Naive thymus-derived CD4-positive, alpha-beta T cell (primary cell): ENCODE results near the gene F7. TPM values are rescaled to one million over a fixed set of nuclear protein-coding genes. Genes with fewer than 3 reads are reported as not detected.

Source experiments
- ATAC-seq: fragments of 150-1000 bp; cut with Tn5 transposase; 2 replicates; pipeline ENCODE4 v1.10.0; 2021; ENCODE audit warnings: mild to moderate bottlenecking, moderate library complexity
- CTCF ChIA-PET: fragments of 350-600 bp; sonication (Branson Sonifier 250); formaldehyde crosslinking; loops from one replicate; lab custom pipeline; 2021; ENCODE audit warnings: antibody characterized with exemption; lab: Charles Lee
- POLR2A ChIA-PET: fragments of 350-600 bp; sonication (Branson Sonifier 250); formaldehyde crosslinking; loops from one replicate; lab custom pipeline; 2021; ENCODE audit warnings: antibody characterized with exemption, inconsistent platforms; lab: Charles Lee
- DNase-seq, 9 donors: peaks; one replicate each; pipeline versions ENCODE4 v3.0.0 to v3.0.0-alpha.2; 2020 to 2022; ENCODE audit warnings: mixed read lengths in 1 of 9
- H3K27ac ChIP-seq: one replicate; pipeline ENCODE4 v1.7.0; 2013; ENCODE audit warnings: mild to moderate bottlenecking, low read depth, low read length, moderate library complexity
- H3K27me3 ChIP-seq, 2 donors: one replicate each; pipeline ENCODE4 v1.7.0; 2013; ENCODE audit warnings: low read length in 2 of 2, mild to moderate bottlenecking in 2 of 2, moderate library complexity in 2 of 2; ENCODE audit not compliant: control insufficient read depth in 2 of 2, insufficient read depth in 2 of 2
- H3K36me3 ChIP-seq, 3 experiments: 1 replicate in 2 of 3; 2 replicates in 1 of 3; pipeline ENCODE4 v1.7.0; 2013; ENCODE audit warnings: low read length in 3 of 3, mild to moderate bottlenecking in 3 of 3, moderate library complexity in 1 of 3; ENCODE audit not compliant: insufficient read depth in 3 of 3, control insufficient read depth in 2 of 3
- H3K4me1 ChIP-seq, 2 donors: one replicate each; pipeline ENCODE4 v1.7.0; 2013; ENCODE audit warnings: low read length in 2 of 2, mild to moderate bottlenecking in 2 of 2, moderate library complexity in 1 of 2; ENCODE audit not compliant: control insufficient read depth in 2 of 2, insufficient read depth in 2 of 2
- H3K4me3 ChIP-seq: 2 replicates; pipeline ENCODE4 v1.7.0; 2013; ENCODE audit warnings: mild to moderate bottlenecking, low read length
- H3K9me3 ChIP-seq, 3 experiments: 1 replicate in 2 of 3; 2 replicates in 1 of 3; pipeline ENCODE4 v1.7.0; 2013; ENCODE audit warnings: low read length in 3 of 3; ENCODE audit not compliant: control insufficient read depth in 2 of 3
- H3K27ac Mint-ChIP-seq, 9 donors: one replicate each; pipeline ENCODE4 v1.8.0; 2020 to 2022; ENCODE audit warnings: mixed read lengths in 9 of 9, mild to moderate bottlenecking in 8 of 9, moderate library complexity in 5 of 9, inconsistent platforms in 2 of 9
- H3K27me3 Mint-ChIP-seq, 5 donors: one replicate each; pipeline ENCODE4 v1.8.0; 2021 to 2022; ENCODE audit warnings: mixed read lengths in 5 of 5, mild to moderate bottlenecking in 1 of 5
- H3K36me3 Mint-ChIP-seq, 5 donors: one replicate each; pipeline ENCODE4 v1.8.0; 2020 to 2022; ENCODE audit warnings: mixed read lengths in 5 of 5, mild to moderate bottlenecking in 3 of 5, inconsistent platforms in 1 of 5
- H3K4me1 Mint-ChIP-seq, 7 donors: one replicate each; pipeline ENCODE4 v1.8.0; 2020 to 2022; ENCODE audit warnings: mixed read lengths in 7 of 7, mild to moderate bottlenecking in 3 of 7, inconsistent platforms in 1 of 7
- H3K4me3 Mint-ChIP-seq, 10 donors: one replicate each; pipeline ENCODE4 v1.8.0; 2020 to 2022; ENCODE audit warnings: mild to moderate bottlenecking in 10 of 10, mixed read lengths in 10 of 10, moderate library complexity in 6 of 10, inconsistent platforms in 2 of 10
- H3K9me3 Mint-ChIP-seq, 11 donors: one replicate each; pipeline ENCODE4 v1.8.0; 2020 to 2022; ENCODE audit warnings: mixed read lengths in 11 of 11, mild to moderate bottlenecking in 4 of 11, inconsistent platforms in 1 of 11, moderate library complexity in 1 of 11
- intact Hi-C, 2 donors: fragments of 100-400 bp; cut with micrococcal nuclease; formaldehyde crosslinking; loops; one replicate each; pipeline ENCODE4 v1.15.1; 2023
- polyA plus RNA-seq, 2 donors: library from polyadenylated mRNA; unstranded; fragments of 300-500 nt; fragmentation: Illumina TruSeq; gene quantifications; one replicate each; pipeline ENCODE4 v1.2.3, GENCODE V29; 2021
- total RNA-seq, 6 experiments: library from RNA in 5 of 6; stranded (reverse) in 5 of 6; gene quantifications; 1 replicate in 5 of 6; 2 replicates in 1 of 6; pipeline ENCODE4 v1.2.3 and lab custom pipeline; 2021 to 2026

Gene F7
- total and polyA plus RNA-seq, 7 experiments from 2014 or later = 0.40 TPM; not detected in 6

GRCh38 chr13:113153810-113154748, 48.5 kb downstream of the F7 start:
- intact Hi-C loops = loop anchor here (1.0 to 5.0 kb wide), 5 partner anchors 54 to 663 kb away; partner anchors contain the start of genes MCF2L (in 1 of the 2) and PCID2 (in 1 of the 2)
- H3K4me1 Mint-ChIP-seq = peaks cover 9 to 26% (median 21%) of the 10 kb centered on the region in 7 donors
- CTCF ChIA-PET = no interaction called here
- POLR2A ChIA-PET = interaction anchor here (0.8 to 2.8 kb wide), 2 partner anchors 12 to 55 kb away, joined by 5 to 19 read pairs; partner anchors contain the start of genes CUL4A and PCID2
- ATAC-seq (peak; percentile 89), DNase-seq (peak; percentile 55 to 76 (median 70))
- H3K4me3 Mint-ChIP-seq = peak overlapping the region; percentile 78 to 99 (median 86)
- peak overlapping the region in 8 of 9 donors; percentile 84 to 96 (median 88) for H3K27ac Mint-ChIP-seq
- Histone ChIP-seq H3K36me3 (no peaks in the 10 kb centered on the region), H3K9me3 (no peaks in the 10 kb centered on the region), H3K27ac (peak overlapping the region; percentile 68), H3K4me1 (peaks cover 15 to 16% of the 10 kb centered on the region in 2 donors), H3K27me3 (no peaks in the 10 kb centered on the region), H3K4me3 (peak overlapping the region; percentile 82)
- H3K36me3 Mint-ChIP-seq = peaks cover 0 to 26% (median 0%) of the 10 kb centered on the region in 5 donors
- peaks cover 0 to 19% (median 4%) of the 10 kb centered on the region in 11 donors for H3K9me3 Mint-ChIP-seq
- H3K27me3 Mint-ChIP-seq = peaks cover 0 to 27% (median 7%) of the 10 kb centered on the region in 5 donors

- Mint-ChIP-seq H3K27me3 (peaks cover 0 to 27% (median 7%) of the 10 kb centered on the region in 5 donors), H3K4me1 (peaks cover 13 to 30% (median 25%) of the 10 kb centered on the region in 7 donors), H3K9me3 (peaks cover 0 to 19% (median 4%) of the 10 kb centered on the region in 11 donors), H3K36me3 (peaks cover 0 to 26% (median 0%) of the 10 kb centered on the region in 5 donors), H3K27ac (peak overlapping the region; percentile 51 to 96 (median 80)), H3K4me3 (peak overlapping the region in 8 of 10 donors; percentile 22 to 84 (median 52))
- H3K9me3 ChIP-seq = no peaks in the 10 kb centered on the region
- CTCF ChIA-PET = no interaction called here
- H3K36me3 ChIP-seq = no peaks in the 10 kb centered on the region
- no peak overlapping the region for H3K4me3 ChIP-seq
- H3K4me1 ChIP-seq = peaks cover 15 to 16% of the 10 kb centered on the region in 2 donors
- H3K27me3 ChIP-seq = no peaks in the 10 kb centered on the region
- intact Hi-C loops = no loop called here
- ATAC-seq (no peak), DNase-seq (no peak)
- H3K27ac ChIP-seq = peak overlapping the region; percentile 56
- POLR2A ChIA-PET = interaction anchor here (0.8 to 2.8 kb wide), 4 partner anchors 9 to 212 kb away, joined by 3 to 19 read pairs (median 4); partner anchors contain the start of genes CUL4A and PCID2
These were observed 49.6 kb downstream of the F7 start for GRCh38 chr13:113155201-113155600.

DNA sequence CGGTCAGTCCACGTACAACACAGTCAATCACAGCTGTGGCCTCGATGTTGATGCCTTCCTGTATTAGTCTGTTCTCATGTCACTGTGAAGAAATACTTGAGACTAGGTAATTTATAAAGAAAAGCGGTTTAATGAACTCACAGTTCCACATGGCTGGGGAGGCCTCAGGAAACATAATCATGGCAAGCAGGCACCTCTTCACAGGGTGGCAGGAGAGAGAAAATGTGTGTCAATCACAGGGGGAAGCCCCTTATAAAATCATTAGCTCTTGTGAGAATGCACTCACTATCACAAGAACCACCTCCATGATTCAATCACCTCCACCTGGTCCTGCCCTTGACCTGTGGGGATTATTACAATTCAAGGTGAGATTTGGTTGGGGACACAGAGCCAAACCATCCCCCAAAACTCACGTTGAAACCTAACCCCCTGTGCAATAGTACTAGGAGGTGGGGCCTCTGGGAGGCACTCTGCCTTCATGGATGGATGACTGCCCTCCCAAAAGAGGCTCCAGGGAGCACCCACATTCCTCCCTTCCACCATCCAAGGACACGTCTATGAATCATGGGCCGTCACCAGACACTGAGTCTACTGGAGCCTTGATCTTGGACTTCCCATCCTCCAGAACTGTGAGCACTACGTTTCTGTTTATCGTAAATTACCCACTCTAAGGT, 50.5 kb downstream of the F7 start:
- H3K27ac Mint-ChIP-seq = no peak overlapping the region
- no peak for ATAC-seq

DNA sequence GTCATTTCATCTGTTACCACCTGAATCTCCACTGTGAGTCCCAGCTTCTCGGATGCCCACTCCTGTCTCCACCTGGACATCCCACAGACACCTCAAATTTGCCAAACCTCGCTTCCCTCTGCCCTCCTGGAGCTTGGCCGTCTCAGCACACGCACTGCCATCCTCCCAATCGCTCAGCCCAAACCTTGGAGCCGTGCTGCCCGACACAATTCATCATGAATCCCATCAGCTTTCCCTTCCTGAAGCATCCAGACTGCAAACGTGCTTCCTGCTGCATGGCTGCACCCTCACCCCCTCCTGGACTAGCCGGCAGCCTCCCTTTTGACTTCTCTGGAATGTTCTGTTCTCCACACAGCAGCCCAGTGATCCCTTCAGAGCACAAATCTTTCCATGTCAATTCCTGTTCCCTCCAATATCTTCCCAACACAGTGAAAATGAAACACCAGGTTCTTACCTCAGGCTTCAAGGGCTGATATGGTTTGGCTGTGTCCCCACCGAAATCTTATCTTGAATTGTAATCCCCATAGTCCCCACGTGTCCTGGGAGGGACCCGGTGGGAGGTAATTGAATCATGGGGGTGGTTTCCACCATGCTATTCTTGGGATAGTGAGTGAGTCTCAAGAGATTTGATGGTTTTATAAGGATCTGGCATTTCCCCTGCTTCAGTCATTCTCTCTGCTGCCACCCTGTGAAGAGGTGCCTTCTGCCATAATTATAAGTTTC, 51.8 kb downstream of the F7 start:
- Mint-ChIP-seq H3K27me3 (peaks cover 0 to 16% (median 0%) of the 10 kb centered on the region in 5 donors), H3K27ac (peak overlapping the region in 2 of 9 donors; percentile 57 to 82), H3K9me3 (peaks cover 0 to 17% (median 4%) of the 10 kb centered on the region in 11 donors), H3K36me3 (peaks cover 0 to 24% (median 0%) of the 10 kb centered on the region in 5 donors), H3K4me1 (peaks cover 11 to 34% (median 30%) of the 10 kb centered on the region in 7 donors), H3K4me3 (no peak overlapping the region)
- intact Hi-C loops = no loop called here
- H3K4me3 ChIP-seq = no peak overlapping the region
- ChIA-PET POLR2A (interaction anchor here (1.0 to 1.1 kb wide), 2 partner anchors 22 to 52 kb away, joined by 3 to 7 read pairs; partner anchors contain the start of genes CUL4A and PCID2), CTCF (interaction anchor here (0.6 kb wide), 1 partner anchor 130 kb away, joined by 3 read pairs; no protein-coding TSS in a partner anchor)
- no peaks in the 10 kb centered on the region for H3K9me3 ChIP-seq
- ATAC-seq (no peak), DNase-seq (no peak)
- H3K27ac ChIP-seq = no peak overlapping the region
- peaks cover 19 to 20% of the 10 kb centered on the region in 2 donors for H3K4me1 ChIP-seq
- no peaks in the 10 kb centered on the region for H3K36me3 ChIP-seq
- H3K27me3 ChIP-seq = no peaks in the 10 kb centered on the region

More for the DNA sequence above, 50.5 kb downstream of the F7 start:
- peak overlapping the region in 1 of 10 donors; percentile 41 for H3K4me3 Mint-ChIP-seq
- POLR2A ChIA-PET = interaction anchor here (0.7 to 1.1 kb wide), 4 partner anchors 10 to 333 kb away, joined by 3 to 7 read pairs (median 3); partner anchors contain the start of genes CUL4A and PCID2
- no peak for DNase-seq
- peaks cover 0 to 18% (median 4%) of the 10 kb centered on the region in 11 donors for H3K9me3 Mint-ChIP-seq
- CTCF ChIA-PET = no interaction called here
- H3K27me3 Mint-ChIP-seq = peaks cover 0 to 26% (median 5%) of the 10 kb centered on the region in 5 donors
- Histone ChIP-seq H3K27me3 (no peaks in the 10 kb centered on the region), H3K9me3 (no peaks in the 10 kb centered on the region), H3K4me3 (no peak overlapping the region), H3K27ac (no peak overlapping the region), H3K4me1 (peaks cover 18 to 21% of the 10 kb centered on the region in 2 donors), H3K36me3 (no peaks in the 10 kb centered on the region)
- intact Hi-C loops = no loop called here
- peaks cover 0 to 26% (median 0%) of the 10 kb centered on the region in 5 donors for H3K36me3 Mint-ChIP-seq
- H3K4me1 Mint-ChIP-seq = peaks cover 15 to 36% (median 33%) of the 10 kb centered on the region in 7 donors

- ChIA-PET CTCF (interaction anchor here (0.6 kb wide), 1 partner anchor 129 kb away, joined by 3 read pairs; no protein-coding TSS in a partner anchor), POLR2A (no interaction called here)
- H3K9me3 Mint-ChIP-seq = peaks cover 0 to 17% (median 4%) of the 10 kb centered on the region in 11 donors
- H3K4me3 Mint-ChIP-seq = no peak within 1 kb of the TSS
- peaks cover 5 to 33% (median 26%) of the 10 kb centered on the region in 7 donors for H3K4me1 Mint-ChIP-seq
- peak within 1 kb of the TSS in 2 of 9 donors; percentile 78 to 82 for H3K27ac Mint-ChIP-seq
- DNase-seq (no peak), ATAC-seq (no peak)
- peaks cover 0 to 10% (median 0%) of the 10 kb centered on the region in 5 donors for H3K27me3 Mint-ChIP-seq
- Histone ChIP-seq H3K4me1 (peaks cover 11 to 12% of the 10 kb centered on the region in 2 donors), H3K36me3 (no peaks in the 10 kb centered on the region), H3K27ac (no peak within 1 kb of the TSS), H3K4me3 (no peak within 1 kb of the TSS), H3K9me3 (no peaks in the 10 kb centered on the region), H3K27me3 (no peaks in the 10 kb centered on the region)
- peaks cover 0 to 22% (median 0%) of the 10 kb centered on the region in 5 donors for H3K36me3 Mint-ChIP-seq
- intact Hi-C loops = no loop called here
These were observed 52.5 kb downstream of the F7 start, which contains the start of gene PROZ for GRCh38 chr13:113157929-113158747. Gene PROZ (plus strand): TSS chr13:113158648. CDS start chr13:113158661, 13 bp downstream.
